Stimulated activated CD8-positive, alpha-beta memory T cell treated with anti-CD3 and anti-CD28 coated beads, Interleukin-2, amount 100 ng/mL, for 48 hours (primary cell): ENCODE results near the gene CENPX.
A peak's percentile ranks its signal among the peaks of the same experiment; 100 is the strongest.
"Not testable (repeated sequence)": the region's sequence is repeated elsewhere in the genome, so short reads cannot be mapped to it uniquely, and the experiment has no call there.

Source experiments
- DNase-seq, 2 donors: peaks; one replicate each; pipeline ENCODE4 v3.0.0-alpha.2; 2020; ENCODE audit warnings: low read depth in 2 of 2

Gene CENPX

DNA sequence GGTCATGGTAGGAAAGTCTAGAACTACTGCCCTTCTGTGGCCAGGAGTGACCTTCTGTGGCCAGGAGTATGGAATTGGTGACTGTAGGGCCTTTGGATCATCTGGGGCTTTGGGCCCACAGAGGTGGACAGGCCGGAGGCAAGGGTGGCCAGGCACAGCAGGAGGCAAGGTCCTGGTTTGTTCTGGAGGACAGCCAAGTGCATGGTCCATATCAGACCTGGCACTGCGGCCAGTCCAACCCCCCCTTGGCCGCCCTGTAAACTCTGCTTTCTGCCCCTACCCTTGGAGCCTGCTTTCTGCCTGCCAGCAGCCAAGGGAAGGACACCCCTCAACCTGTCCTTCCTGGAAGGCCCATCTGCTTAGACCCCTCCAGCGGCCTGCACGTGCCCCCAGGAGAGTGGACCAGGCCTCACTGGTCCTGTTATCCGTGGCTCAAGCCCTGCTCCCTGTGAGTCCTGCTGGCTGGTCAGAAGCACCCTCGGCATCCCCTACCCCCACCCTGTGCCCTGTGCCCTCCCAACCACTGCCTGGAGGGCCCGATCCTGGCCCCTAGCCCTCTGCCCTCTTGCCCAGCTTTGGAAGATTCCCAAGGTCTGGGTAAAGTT lies 17.1 kb upstream of the CENPX start:
- DNase-seq = no peak

DNA sequence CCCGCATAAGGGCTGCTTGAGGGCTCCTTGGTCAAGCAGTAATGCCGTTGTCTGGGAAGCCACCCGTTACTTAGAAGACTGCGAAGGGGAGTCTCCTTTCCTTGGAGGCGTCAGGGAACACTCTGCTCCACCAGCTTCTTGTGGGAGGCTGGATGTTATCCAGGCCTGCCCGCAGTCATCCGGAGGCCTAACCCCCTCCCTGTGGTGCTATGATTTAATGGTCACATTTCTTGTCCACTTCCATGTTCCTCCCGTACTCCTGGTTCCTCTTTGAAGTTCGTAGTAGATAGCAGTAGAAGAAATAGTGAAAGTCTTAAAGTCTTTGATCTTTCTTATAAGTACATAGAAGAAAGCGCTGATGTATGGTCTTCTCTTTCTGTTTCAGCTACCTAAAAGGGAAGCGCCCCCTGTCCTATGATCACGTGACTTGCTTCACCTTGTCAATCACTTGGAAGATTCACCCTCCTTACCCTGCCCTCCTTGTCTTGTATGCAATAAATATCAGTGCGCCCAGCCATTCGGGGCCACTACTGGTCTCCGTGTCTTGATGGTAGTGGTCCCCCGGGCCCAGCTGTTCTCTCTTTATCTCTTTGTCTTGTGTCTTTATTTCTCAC lies 16.2 kb upstream of the CENPX start:
- DNase-seq = not testable (repeated sequence)

DNA sequence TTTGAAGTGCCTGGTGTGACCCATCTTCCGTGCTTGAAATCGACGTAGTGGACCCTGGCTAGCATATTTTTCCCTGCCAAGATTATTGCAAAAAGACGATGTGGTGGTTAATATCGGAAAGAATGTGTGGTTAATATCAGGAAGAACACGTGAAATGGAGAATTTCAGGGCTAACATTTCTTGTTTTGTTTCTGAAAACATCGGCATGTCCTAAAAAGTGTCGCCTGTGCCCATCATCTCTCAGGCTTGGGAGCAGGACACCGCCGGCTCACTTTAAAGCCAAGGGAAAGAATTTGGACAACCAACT lies 15.2 kb upstream of the CENPX start:
- DNase-seq = no peak

DNA sequence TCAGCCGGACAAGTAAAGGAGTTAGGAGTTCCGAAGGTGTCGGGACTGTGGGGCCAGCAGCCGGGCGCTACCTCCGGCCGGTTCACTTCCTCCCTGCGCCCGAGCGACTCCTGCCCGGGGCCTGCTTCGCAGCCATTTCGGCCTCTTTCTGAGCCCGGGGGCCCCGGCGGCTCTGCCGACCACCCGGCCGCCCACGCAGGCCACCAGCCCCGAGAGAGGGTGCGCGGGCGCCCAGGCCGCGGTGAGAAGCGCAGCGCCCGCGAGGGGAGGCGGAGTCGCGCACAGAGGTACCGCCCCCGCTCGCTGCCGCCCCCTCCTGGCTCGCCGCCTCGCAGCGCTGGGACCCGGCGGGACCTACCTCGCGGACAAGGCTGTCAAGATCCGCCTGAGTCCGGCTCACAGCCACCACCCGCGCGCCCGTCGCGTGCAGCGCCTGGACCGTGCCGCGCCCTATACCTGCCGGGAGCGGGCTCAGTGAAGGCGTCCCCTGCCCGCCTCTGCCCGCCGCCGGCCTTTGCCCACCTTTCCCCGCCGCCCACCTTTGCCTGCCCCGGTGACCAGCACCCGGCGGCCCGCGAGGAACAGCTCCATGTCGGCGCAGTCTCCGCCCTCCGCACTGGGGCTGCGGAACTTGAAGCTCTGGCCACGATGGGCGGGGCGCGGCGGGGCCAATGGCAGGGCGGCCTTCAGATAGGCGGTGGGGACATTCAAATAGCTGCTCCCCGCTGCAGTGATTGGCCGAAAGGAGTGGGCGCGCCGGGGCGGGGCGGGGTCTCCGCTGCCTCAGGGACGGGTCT lies 14.6 kb upstream of the CENPX start, which contains the start of gene DCXR:
DCXR (minus strand) TSS at position 606 of the 797 bp plus-strand sequence; CDS start at position 591, 15 bp downstream.
- DNase-seq = peak; percentile 94 to 97

DNA sequence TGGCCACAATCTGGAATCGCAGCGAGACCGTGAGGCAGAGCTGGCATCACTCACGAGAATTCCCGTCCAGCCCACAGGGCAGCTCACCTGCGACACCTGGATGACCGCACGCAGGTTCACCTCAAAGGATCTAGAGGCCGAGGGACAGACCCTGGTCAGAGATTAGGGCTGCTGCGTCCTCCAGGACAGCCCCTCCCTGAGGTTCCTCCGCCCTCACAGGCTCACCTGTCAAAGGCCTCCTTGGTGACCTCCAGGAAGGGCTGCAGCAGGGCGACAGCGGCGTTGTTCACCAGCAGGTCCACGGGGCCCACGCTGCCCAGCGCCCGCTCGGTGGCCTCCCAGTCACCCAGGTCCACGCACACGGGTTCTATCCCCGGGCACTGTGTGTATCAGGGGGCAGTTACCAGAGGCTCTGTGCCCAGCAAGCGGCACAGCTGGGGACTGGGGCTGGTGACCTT lies 14.0 kb upstream of the CENPX start:
- DNase-seq = no peak

DNA sequence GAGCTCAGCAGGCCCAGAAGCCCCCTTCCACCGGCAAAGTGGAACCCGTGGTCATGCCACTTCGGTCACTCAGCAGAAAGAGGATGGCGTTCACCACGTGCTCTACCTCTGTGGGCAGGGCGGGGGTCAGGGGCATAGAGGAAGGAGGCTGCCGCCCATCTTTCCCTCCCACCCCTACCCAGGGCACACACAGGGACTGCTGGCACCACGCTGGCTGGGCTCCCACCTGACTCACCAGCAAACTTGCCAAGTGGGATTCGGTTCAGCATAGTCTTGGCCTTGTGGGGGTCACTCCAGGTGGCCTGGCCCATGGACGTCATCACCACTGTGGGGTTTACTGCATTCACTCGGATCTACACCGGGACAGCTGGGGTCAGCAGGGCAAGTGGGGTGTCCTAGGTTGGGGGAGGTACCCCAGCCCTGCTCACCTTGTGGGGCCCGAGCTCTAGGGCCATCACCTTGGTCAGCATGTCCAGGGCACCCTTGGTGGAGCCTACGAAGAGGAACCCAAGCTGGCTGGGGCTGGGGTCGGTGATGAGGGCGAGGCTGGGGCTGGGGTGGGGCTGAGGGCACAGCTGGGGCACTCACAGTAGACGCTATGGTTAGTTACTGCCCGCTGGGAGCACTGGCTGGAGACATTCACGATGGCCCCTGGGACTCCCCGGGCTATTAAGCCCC lies 13.4 kb upstream of the CENPX start:
- no peak for DNase-seq

DNA sequence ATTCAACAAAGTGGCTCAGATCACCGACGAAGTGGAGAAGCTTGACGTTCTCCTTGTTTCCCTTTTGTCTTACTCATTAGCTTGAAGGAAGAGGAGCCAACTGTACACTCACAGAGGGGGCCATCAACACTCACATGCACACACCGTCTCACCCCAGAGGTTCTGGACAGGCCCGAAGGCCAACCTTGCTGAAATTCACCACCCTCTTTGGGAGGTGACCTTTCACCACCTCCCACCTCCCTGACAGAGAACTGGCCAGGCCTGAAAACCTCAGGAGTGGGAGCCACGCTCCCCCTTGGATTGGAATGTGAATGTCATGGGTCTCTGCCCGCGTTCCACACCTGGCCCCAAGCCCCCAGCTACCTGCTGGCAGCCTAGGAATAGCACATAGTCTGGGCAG lies 12.8 kb upstream of the CENPX start:
- no peak for DNase-seq

DNA sequence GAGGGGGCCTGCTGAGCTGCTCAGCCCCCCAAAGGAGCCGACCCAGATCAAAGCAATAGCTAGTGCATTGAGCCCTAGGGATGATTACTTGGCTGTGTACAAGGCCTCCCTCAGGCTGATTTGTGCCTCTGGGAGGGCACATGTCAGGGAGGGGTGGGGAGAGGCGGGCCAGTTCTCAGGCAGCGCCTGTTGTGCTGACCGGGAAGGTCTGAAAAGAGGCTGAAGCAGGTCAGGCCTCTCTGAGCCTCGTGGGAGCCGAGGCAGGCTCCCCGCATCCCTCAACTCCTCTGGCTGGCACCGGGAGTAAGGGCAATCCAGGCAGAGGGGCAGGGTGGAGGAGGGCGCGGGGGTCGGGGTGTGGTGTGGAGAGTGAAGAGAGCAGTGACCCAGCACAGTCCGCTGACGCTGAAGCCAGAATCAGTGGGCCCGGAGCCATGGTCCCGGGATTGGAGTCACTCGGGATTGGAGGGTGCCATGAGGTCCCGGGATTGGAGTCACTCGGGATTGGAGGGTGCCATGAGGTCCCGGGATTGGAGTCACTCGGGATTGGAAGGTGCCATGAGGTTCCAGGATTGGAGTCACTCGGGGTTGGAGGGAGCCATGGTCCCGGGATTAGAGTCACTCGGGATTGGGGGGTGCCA lies 11.8 kb upstream of the CENPX start:
- DNase-seq = no peak

DNA sequence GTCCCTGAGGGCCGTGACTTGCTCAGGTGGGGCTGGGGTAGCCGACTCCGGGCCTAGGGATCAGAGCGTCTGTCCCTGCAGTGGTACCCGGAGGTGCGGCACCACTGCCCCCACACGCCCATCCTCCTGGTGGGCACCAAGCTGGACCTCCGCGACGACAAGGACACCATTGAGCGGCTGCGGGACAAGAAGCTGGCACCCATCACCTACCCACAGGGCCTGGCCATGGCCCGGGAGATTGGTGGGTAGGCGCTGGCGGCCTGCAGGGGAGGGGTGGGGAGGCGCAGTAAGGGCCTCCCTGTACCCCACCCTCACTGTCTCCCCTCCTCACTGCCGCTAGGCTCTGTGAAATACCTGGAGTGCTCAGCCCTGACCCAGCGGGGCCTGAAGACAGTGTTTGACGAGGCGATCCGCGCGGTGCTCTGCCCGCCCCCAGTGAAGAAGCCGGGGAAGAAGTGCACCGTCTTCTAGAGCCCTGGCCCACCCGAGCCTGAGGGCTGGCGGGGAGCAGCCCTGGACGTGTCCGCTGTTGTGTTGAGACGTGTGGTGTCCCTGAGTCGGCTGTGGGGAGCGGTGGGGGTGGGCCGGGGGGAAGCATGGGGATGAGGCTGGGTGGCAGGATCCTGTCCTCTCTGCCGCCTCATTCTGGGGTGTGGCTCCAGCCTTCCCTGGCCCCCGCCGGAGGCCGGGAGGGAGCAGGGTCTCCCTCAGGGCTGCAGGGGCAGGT lies 10.8 kb upstream of the CENPX start:
- no peak for DNase-seq

DNA sequence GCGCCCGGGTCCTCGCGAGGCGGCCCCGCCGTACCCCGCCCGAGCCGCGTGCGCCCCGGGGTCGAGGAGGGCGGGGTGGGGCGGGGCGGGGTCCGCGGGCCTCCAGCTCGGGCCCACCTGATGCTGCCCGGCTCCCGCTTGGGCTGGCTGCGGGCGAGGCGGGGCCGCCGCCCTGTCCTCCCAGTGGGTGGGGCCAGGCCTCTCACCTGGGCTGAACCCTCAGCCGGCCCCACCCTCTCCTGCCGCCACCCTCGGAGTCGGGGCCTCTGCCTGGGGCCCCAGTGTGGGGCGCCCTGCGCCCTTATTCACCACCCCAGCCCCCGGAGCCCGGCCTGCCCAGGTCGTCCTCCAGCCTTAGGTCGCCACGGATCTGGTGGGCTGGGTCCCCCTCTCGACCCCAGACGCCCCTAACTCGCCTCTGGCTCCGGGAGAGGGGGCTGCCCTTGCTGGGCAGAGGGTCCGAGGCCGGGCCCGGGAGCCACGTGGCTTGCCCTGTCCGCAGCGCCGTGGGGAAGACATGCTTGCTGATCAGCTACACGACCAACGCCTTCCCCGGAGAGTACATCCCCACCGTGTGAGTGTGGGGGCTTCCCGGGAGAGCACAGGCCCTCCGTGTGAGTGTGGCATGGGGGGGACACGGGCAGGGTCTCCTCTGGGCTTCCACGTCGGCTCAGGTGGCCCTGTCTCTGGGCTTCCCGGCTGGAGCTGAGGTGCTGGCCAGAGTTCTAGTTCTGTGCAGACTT lies 9.4 kb upstream of the CENPX start:
- DNase-seq = no peak

DNA sequence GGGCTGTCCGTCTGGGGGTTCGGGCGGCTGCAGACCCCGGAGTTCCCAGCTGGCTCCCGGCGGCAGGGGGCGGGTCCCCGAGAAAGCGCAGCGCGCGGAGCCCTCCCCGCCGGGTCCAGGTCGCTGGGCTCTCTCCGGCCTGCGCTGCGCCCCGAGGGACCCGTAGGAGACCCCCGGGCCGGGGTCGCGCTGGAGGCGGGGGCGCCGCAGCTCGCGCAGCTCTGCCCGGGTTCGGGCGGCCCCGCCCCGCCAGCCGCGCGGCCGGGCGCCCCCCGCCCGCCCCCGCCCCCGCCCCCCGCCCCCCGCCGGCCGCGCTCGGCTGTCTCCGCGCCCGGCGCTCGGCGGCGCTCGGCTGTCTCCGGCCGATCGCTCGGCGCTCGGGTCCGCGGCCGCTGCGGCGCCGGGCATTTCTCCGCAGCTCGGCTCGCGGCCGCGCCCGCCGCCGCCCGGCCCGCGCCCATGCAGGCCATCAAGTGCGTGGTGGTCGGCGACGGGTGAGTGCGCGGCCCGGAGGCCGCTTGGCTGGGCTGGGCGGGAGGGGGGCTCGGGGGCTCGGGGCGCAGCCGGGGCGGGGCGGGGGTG lies 8.7 kb upstream of the CENPX start, which contains the start of gene RAC3:
RAC3 (plus strand) TSS at position 376 of the 582 bp plus-strand sequence; CDS start at position 460, 84 bp downstream.
- DNase-seq = no peak

DNA sequence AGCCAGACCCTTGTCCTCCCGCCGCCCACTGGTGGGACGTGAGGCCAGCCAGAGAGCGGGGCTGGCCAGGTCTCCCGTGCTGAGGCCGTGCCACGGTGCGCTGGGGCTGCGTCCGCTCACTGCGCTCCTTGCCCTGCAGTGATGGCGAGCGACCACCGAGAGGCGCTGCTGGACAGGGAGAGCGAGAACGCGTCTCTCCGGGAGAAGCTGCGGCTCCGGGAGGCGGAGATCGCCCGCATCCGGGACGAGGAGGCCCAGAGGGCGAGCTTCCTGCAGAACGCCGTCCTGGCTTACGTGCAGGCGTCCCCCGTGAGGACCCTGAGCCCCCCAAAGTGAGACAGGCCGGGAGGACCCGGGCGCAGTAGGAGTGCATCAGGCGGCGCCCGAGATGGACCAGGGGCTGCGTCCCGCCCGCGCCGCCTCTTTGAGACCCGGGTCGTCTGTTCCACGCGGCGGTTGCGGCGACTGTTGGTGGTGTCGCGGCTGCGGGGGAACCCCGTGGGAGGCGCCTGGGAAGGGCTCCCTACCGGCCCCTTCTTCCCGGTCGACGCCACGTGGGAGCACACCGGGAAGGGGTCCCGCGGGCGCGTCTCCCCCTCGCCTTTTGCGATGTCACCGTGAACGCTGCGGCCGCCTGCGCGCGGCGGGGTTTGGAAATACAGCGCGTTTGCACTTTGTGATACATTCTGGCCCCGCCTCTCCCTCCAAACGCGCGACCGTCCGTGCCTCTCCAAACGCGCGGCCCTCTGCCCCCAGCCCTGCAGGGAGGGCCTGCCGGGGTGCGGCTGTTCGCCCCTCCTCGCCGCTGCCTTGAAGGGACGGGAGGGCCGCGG lies 8.0 kb upstream of the CENPX start:
- DNase-seq = peak; percentile 75 to 76

DNA sequence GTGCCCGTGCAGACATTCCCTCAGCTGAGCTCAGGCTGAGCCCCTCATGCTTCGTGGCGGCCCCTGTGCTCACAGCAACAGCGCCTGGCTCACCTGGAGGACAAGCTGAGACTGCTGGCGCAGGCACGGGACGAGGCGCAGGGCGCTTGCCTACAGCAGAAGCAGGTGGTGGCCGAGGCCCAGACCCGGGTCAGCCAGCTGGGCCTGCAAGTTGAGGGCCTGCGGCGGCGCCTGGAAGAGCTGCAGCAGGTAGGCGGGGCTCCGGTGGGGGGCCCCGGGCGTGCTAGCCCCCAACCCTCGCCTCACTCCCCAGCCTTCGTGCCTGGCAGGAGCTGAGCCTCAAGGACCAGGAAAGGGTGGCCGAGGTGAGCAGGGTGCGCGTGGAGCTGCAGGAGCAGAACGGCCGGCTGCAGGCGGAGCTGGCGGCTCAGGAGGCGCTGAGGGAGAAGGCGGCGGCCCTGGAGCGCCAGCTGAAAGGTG lies 7.4 kb upstream of the CENPX start:
- DNase-seq = no peak

DNA sequence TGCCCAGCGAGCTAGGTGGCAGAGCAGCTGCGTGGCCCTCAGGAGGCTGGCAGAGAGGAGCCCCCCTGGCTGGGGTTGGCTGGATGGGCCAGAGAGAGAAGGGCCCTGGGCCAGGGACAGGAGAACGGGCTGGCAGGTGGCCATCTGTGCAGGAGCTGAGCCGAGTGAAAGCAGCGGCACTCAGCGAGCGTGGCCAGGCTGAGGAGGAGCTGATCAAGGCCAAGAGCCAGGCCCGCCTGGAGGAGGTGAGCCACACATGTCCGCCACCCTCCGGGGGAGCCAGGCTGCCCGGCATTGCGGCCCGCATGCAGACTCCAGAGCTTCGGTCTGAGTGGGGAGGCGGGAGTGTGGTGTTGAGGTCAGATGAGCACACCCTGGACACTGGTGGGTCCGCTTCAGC lies 6.7 kb upstream of the CENPX start:
- no peak for DNase-seq

DNA sequence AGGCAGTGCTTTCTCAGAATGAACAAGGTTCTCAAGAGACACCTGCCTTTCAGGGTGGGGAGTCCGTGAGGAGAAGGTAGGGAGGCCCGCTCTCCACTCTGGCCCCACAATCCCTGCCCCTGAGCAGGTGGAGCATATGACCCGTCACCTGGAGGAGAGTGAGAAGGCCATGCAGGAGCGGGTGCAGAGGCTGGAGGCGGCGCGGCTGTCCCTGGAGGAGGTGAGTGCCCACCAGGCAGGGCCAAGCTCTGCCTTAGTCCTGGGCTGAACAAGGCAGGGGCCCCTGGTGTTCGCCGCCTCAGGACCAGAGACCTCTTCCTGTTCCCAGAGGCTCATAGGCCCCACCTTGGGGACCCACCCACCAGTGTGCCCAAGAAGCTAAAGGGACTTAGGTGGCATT lies 6.3 kb upstream of the CENPX start:
- DNase-seq = no peak

DNA sequence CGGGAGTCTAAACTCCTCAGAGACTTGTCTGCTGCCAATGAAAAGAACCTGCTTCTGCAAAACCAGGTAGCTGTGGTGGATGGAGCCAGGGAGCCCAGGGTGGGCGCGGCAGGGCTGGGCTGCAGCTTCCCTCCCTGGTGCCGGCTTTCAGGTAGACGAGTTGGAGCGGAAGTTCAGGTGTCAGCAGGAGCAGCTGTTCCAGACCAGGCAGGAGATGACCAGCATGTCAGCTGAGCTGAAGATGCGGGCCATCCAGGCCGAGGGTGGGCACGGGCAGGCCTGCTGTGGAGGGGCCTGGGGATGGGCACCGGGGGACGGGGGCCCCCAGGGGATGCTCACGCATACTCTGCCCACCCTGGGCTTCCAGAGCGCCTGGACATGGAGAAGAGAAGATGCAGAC lies 5.6 kb upstream of the CENPX start:
- DNase-seq = no peak

DNA sequence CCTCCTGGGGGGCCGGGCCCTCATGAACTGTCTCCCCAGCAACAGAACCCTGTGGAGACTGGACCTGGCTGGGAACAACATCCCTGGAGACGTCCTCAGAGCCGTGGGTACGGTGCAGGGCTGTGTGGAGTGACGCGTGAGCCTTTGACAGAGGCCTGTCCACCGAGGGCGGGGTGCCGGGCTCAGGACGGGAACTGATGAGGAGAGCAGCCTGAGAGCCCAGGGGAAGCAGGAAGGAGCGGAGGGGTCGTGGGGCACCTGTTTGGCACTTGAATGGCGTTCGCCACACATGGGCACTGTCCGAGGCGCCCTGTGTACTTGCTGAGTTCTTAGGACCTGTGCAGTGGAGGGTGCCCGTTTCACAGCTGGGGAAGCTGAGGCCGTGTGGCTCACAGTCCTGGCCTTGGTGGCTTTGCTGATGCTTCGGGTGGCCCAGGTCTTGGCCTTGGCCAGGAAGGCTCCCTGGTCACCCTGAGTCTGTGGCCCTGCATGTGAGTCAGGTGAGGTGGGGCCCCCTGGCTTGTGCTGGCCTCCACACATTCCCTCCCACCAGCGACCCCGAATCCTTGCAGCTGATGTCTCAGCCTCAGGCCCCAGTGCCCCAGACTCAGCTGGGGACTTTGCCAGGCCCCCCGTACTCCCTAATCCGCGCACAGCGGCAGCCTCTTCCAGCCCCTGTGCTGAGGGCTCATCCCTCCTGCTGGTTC lies 2.9 kb upstream of the CENPX start:
- DNase-seq = no peak

DNA sequence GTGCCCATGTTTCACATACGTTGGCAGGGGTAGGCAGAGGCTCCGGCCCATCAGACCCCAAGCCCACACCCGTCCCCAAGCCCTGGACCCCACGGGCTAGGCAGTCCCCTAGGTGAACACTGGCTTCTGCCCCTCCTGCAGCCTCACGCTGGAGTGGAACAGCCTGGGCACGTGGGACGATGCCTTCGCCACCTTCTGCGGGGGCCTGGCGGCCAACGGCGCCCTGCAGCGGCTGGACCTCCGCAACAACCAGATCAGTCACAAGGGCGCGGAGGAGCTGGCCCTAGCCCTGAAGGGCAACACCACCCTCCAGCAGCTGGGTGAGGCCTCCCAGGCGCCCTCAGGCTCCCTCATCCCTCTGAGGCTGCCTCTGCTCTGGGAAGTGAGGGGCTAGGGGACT lies 2.2 kb upstream of the CENPX start:
- DNase-seq = no peak
